ENCODE results near the gene CCS.

CCS gene

DNA sequence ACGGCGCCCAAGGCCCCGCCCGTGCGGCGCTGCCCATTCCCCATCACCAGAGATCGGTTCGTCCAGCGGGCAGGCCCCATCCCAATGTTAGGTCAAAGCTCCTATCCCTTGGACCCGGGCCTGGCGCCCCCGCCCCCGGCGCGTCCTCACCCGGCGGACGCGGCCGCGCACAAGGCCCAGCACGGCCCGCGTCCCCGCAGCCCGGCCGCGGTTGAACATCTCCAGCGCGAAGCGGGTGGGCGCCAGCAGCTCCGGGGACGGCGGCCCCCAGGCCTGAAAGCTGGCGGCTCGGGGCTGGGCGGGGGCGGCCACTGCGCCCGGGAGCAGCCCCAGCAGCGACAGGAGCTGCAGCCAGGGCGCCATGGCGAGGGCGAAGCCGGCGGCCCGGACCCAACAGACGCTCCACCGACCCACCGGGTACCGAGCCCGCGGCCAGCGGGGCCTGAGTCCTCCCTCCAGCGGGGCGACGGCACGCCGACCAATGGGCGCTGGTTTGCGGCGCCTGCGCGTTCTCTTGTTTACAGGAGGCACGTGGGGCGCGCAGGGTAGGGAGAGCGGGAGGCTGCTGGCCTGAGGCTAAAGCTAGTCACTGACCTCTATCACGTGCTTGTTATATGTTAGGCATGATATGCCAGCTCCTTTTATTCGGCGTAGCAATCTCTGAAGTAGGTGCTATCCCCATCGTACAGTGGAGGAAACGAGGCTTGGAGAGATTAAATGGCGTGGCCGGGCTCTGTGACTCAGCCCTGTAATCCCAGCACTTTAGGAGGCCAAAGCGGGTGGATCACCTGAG lies 24.7 kb upstream of the CCS start, which contains the start of gene CTSF:
Gene CTSF (minus strand): TSS at position 483 of the 793 bp plus-strand sequence. CDS start 120 bp downstream, at position 363.
- no peaks in the 10 kb centered on the region for H4K20me1 ChIP-seq (ENCODE audit: control insufficient read depth, insufficient read depth, low read depth, low read length)
- peaks cover 34% of the 10 kb centered on the region for H3K27me3 ChIP-seq (ENCODE audit: control insufficient read depth, low read length)
- peak within 1 kb of the TSS; percentile 76 for H3K4me2 ChIP-seq (ENCODE audit: low read length)
- H3K27ac ChIP-seq (ENCODE audit: low read depth, low read length): no peak within 1 kb of the TSS
- TF ChIP-seq, protein P1, sequence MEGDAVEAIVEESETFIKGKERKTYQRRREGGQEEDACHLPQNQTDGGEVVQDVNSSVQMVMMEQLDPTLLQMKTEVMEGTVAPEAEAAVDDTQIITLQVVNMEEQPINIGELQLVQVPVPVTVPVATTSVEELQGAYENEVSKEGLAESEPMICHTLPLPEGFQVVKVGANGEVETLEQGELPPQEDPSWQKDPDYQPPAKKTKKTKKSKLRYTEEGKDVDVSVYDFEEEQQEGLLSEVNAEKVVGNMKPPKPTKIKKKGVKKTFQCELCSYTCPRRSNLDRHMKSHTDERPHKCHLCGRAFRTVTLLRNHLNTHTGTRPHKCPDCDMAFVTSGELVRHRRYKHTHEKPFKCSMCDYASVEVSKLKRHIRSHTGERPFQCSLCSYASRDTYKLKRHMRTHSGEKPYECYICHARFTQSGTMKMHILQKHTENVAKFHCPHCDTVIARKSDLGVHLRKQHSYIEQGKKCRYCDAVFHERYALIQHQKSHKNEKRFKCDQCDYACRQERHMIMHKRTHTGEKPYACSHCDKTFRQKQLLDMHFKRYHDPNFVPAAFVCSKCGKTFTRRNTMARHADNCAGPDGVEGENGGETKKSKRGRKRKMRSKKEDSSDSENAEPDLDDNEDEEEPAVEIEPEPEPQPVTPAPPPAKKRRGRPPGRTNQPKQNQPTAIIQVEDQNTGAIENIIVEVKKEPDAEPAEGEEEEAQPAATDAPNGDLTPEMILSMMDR (IDR thresholded peaks at IDR 0.05; ENCODE audit: low read depth, low read length, poor library complexity, severe bottlenecking): no peak
- no peak for TF ChIP-seq EZH2phosphoT487 (IDR thresholded peaks at IDR 0.05; ENCODE audit: borderline replicate concordance, low read length)
- no peaks in the 10 kb centered on the region for H3K36me3 ChIP-seq (ENCODE audit: control insufficient read depth, low read length)
- peaks cover 11% of the 10 kb centered on the region for H3K4me1 ChIP-seq (ENCODE audit: control insufficient read depth, low read length)
- no peaks in the 10 kb centered on the region for H3F3A ChIP-seq (ENCODE audit: control insufficient read depth, insufficient read depth)
- H3K4me3 ChIP-seq (ENCODE audit: low read length): peak within 1 kb of the TSS; percentile 69
- no peaks in the 10 kb centered on the region for H3K79me2 ChIP-seq (ENCODE audit: control insufficient read depth, low read length)
- H3K9me2 ChIP-seq (replicated peaks; ENCODE audit: control insufficient read depth, low read length): no peaks in the 10 kb centered on the region
- H3K9me3 ChIP-seq (ENCODE audit: control insufficient read depth, insufficient read depth, low read length): no peaks in the 10 kb centered on the region

DNA sequence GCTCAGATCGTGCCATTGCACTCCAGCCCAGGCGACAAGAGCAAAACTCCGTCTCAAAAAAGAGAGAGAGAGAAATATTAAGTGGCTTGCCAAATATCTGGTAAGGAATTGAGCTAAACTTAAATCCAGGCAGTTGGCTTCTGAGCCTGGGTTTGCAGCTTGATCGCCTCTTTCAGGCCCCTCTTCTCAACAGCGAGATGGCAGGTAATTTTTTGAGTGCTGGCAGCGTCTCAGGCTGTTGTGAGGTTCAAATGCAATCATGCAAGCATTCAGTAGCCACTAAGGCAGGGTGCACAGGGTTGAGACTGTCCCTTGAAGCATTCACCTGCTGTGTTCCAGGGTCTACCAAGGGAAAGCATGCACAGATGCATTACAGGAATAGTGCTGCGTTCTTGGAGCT lies 23.9 kb upstream of the CCS start:
- no peaks in the 10 kb centered on the region for H3K36me3 ChIP-seq (ENCODE audit: control insufficient read depth, low read length)
- H3K27me3 ChIP-seq (ENCODE audit: control insufficient read depth, low read length): peaks cover 34% of the 10 kb centered on the region
- H3F3A ChIP-seq (ENCODE audit: control insufficient read depth, insufficient read depth): no peaks in the 10 kb centered on the region
- TF ChIP-seq, protein P1 (IDR thresholded peaks at IDR 0.05; ENCODE audit: low read depth, low read length, poor library complexity, severe bottlenecking): no peak
- no peak for TF ChIP-seq EZH2phosphoT487 (IDR thresholded peaks at IDR 0.05; ENCODE audit: borderline replicate concordance, low read length)
- no peak overlapping the region for H3K27ac ChIP-seq (ENCODE audit: low read depth, low read length)
- H3K79me2 ChIP-seq (ENCODE audit: control insufficient read depth, low read length): no peaks in the 10 kb centered on the region
- no peaks in the 10 kb centered on the region for H3K9me3 ChIP-seq (ENCODE audit: control insufficient read depth, insufficient read depth, low read length)
- H3K4me3 ChIP-seq (ENCODE audit: low read length): no peak overlapping the region
- peaks cover 11% of the 10 kb centered on the region for H3K4me1 ChIP-seq (ENCODE audit: control insufficient read depth, low read length)
- H3K9me2 ChIP-seq (replicated peaks; ENCODE audit: control insufficient read depth, low read length): no peaks in the 10 kb centered on the region
- H4K20me1 ChIP-seq (ENCODE audit: control insufficient read depth, insufficient read depth, low read depth, low read length): no peaks in the 10 kb centered on the region
- H3K4me2 ChIP-seq (ENCODE audit: low read length): no peak overlapping the region

DNA sequence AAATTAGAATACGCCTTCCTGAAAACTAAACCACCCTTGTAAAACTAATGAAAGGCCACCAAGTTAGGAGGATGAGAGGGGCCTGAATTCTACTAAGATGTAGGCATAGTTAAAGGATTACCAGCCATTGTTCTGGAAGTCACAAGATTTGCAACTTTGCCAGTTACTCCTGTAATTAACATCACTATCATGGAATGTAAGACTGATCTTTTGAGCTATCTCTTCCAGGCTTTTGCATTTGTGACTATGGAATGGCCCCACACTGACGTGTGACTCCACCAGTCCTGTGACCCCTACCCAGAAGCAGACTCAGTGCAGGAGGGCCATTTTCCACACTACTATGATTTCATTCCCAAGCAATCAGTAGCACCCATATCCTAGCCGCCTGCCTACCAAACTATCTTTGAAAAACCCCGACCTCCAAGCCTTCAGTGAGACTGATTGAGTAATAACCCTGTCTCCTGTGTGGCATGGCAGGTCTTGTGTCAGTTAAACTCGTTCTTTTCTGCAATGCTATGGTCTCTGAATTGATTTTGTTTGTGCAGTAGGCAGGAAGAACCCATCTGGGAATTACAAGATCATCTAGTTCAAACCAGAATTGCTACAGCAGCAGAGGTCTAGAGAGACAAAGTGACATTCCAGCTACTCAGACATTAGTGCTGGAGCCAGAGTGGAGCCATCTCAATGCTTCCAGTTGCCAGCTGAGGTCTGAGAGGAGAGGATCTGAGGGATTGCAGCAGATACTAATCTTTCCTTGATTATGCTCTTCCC lies 22.7 kb upstream of the CCS start:
- Histone ChIP-seq H3K27me3 (ENCODE audit: control insufficient read depth, low read length) (peaks cover 28% of the 10 kb centered on the region), H3K9me2 (replicated peaks; ENCODE audit: control insufficient read depth, low read length) (no peaks in the 10 kb centered on the region), H3F3A (ENCODE audit: control insufficient read depth, insufficient read depth) (no peaks in the 10 kb centered on the region), H3K79me2 (ENCODE audit: control insufficient read depth, low read length) (no peaks in the 10 kb centered on the region), H3K4me2 (ENCODE audit: low read length) (no peak overlapping the region), H3K4me1 (ENCODE audit: control insufficient read depth, low read length) (peaks cover 11% of the 10 kb centered on the region), H3K36me3 (ENCODE audit: control insufficient read depth, low read length) (no peaks in the 10 kb centered on the region), H4K20me1 (ENCODE audit: control insufficient read depth, insufficient read depth, low read depth, low read length) (no peaks in the 10 kb centered on the region), H3K27ac (ENCODE audit: low read depth, low read length) (no peak overlapping the region), H3K4me3 (ENCODE audit: low read length) (no peak overlapping the region), H3K9me3 (ENCODE audit: control insufficient read depth, insufficient read depth, low read length) (no peaks in the 10 kb centered on the region)
- TF ChIP-seq, protein P1 (IDR thresholded peaks at IDR 0.05; ENCODE audit: low read depth, low read length, poor library complexity, severe bottlenecking): no peak
- TF ChIP-seq EZH2phosphoT487 (IDR thresholded peaks at IDR 0.05; ENCODE audit: borderline replicate concordance, low read length): no peak
